HEK293T (cell line): ENCODE data around the gene UBE2L3.

Experiments used
- CTCF ChIA-PET: fragments of 350-600 bp; formaldehyde crosslinking; extraction: SDS; loops from one replicate; lab custom pipeline; 2021; ENCODE audit warnings: antibody characterized with exemption, inconsistent platforms; lab: Yijun Ruan, JAX
- POLR2A ChIA-PET: fragments of 350-600 bp; formaldehyde crosslinking; extraction: SDS; loops from one replicate; lab custom pipeline; 2020; ENCODE audit warnings: antibody characterized with exemption, inconsistent platforms; lab: Yijun Ruan, JAX
- DNase-seq: peaks from one replicate; pipeline ENCODE4 v3.0.0; 2012; ENCODE audit warnings: mixed read lengths; ENCODE audit errors: extremely low spot score
- ARNT ChIP-seq: fragments of 450-650 bp; IDR thresholded peaks from 2 replicates; pipeline ENCODE4 v1.6.1; 2017; ENCODE audit warnings: mild to moderate bottlenecking
- BHLHE40 ChIP-seq: fragments of 450-650 bp; IDR thresholded peaks from 2 replicates; pipeline ENCODE4 v1.6.1; 2016; ENCODE audit warnings: mild to moderate bottlenecking, moderate library complexity, borderline replicate concordance
- CTBP1 ChIP-seq: fragments of 450-650 bp; IDR thresholded peaks from 2 replicates; pipeline ENCODE4 v1.6.1; 2016; ENCODE audit warnings: borderline replicate concordance
- ELF4 ChIP-seq: fragments of 450-650 bp; IDR thresholded peaks from 2 replicates; pipeline ENCODE4 v1.6.1; 2017; ENCODE audit warnings: antibody characterized with exemption
- FOXA1 ChIP-seq: fragments of 450-650 bp; IDR thresholded peaks from 2 replicates; pipeline ENCODE4 v1.6.1; 2016; ENCODE audit warnings: mild to moderate bottlenecking
- FOXK2 ChIP-seq: fragments of 450-650 bp; IDR thresholded peaks from 2 replicates; pipeline ENCODE4 v1.6.1; 2016; ENCODE audit warnings: mild to moderate bottlenecking
- FOXM1 ChIP-seq: fragments of 450-650 bp; IDR thresholded peaks from 2 replicates; pipeline ENCODE4 v1.6.1; 2017; ENCODE audit warnings: mild to moderate bottlenecking, borderline replicate concordance
- HDGF ChIP-seq: fragments of 450-650 bp; IDR thresholded peaks from 2 replicates; pipeline ENCODE4 v1.6.1; 2017; ENCODE audit warnings: antibody characterized with exemption, borderline replicate concordance
- L3MBTL2 ChIP-seq: fragments of 450-650 bp; conservative IDR thresholded peaks from 2 replicates; pipeline ENCODE4 v1.6.1; 2016; ENCODE audit warnings: mild to moderate bottlenecking
- LEF1 ChIP-seq: fragments of 450-650 bp; IDR thresholded peaks from 2 replicates; pipeline ENCODE4 v1.6.1; 2017; ENCODE audit warnings: mild to moderate bottlenecking, borderline replicate concordance
- NFRKB ChIP-seq: fragments of 450-650 bp; IDR thresholded peaks from 2 replicates; pipeline ENCODE4 v1.6.1; 2016; ENCODE audit warnings: mild to moderate bottlenecking, moderate library complexity
- SP1 ChIP-seq: fragments of 450-650 bp; IDR thresholded peaks from 2 replicates; pipeline ENCODE4 v1.6.1; 2017
- SUZ12 ChIP-seq: fragments of 450-650 bp; IDR thresholded peaks from 2 replicates; pipeline ENCODE4 v1.6.1; 2016; ENCODE audit warnings: mild to moderate bottlenecking
- TARDBP ChIP-seq: fragments of 450-650 bp; IDR thresholded peaks from 2 replicates; pipeline ENCODE4 v1.6.1; 2016
- ZNF384 ChIP-seq: fragments of 450-650 bp; IDR thresholded peaks from 2 replicates; pipeline ENCODE4 v1.6.1; 2016
- TF ChIP-seq, protein P1 (sequence below): fragments of 450-650 bp; IDR thresholded peaks from 2 replicates; pipeline ENCODE4 v1.6.1; 2016

UBE2L3 gene

DNA sequence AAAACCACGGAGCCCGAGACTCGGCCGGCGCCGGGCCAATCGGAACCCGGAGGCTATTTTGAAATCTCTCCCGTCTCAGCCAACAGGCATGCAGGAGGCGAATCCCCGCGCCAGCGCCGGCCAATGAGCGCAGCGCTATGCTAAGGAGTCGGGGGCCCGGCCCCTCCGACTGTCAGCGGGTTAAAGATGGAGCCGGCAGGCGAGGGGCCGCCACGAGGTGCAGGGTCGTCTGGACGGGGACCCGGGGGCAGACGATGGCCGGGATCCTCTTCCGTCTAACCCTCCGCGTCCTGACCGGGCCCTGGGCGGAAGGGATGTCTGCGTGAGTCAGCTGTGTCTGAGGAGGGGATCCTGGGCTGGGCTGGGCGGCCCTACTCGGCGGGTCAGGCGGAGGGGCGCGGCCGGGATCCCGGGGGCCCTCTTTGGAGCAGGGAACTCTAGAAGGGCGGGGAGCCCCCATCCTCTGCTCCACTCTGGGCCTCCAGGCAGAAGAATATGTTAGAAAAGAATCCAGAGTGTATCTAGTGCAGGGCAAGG lies 84.6 kb downstream of the UBE2L3 start:
- TF ChIP-seq FOXM1 (peak; percentile 89), L3MBTL2 (peak; percentile 98), SP1 (no peak)
- ChIA-PET POLR2A (interaction anchor here (0.7 to 3.8 kb wide), 6 partner anchors 10 to 23 kb away, joined by 3 to 27 read pairs (median 4); partner anchors contain the start of genes PPIL2, SDF2L1 and YDJC), CTCF (interaction anchor here (0.9 to 1.0 kb wide), 2 partner anchors 9 to 46 kb away, joined by 3 to 7 read pairs; partner anchors contain the start of gene SDF2L1)
- DNase-seq: peak; percentile 93

DNA sequence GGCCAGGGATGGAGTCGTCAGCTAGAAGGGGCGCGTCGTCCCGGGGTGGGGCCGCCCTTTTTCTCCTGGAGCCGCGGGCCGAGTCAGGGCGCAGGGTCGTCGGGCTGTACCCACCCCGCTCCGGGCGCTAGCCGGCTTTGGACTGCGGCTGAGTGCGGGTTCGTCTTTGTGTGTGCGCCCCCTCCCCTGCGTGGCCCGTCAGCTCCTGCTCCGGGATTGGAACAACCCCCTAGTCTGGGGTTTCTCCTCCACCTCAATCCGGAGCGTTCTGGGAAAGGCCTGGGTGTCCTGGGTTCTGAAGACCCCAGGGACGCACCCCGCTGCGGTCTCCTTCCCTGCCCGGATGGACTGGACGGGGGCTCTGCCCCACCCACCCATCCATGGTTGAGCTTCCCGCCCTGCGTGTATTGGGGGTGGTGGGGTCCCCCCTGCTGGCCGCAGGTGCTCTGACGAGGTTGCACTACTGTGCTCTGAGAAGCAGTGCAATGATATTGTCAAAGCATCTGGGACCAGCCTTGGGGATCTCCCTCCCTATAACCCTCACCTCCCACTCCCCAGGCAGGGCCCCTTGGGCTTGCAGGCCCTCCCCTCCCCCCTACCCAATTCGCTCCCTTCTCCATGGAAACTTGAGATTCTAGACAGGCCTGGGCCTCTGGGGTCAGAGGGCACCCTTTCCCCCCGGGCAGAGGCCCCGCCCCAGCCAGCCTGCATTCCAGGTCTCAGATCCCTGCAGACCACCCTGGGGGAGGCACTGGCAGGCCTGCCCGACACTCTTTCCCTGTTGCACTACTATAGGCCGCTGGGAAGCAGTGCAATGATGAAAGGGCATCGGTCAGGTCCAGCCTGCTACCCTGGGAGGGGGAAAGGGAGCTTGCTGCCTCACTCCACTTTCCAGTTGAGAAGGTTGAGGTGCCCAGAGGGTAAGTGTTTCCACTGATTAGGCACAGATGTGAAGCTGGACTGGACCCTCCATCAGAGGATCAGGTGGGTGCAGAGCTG lies 85.3 kb downstream of the UBE2L3 start:
- ChIA-PET CTCF (interaction anchor here (0.9 to 1.9 kb wide), 2 partner anchors 10 to 11 kb away, joined by 7 to 10 read pairs; partner anchors contain the start of gene SDF2L1), POLR2A (interaction anchor here (0.8 to 3.8 kb wide), 4 partner anchors 11 to 23 kb away, joined by 3 to 27 read pairs (median 11); partner anchors contain the start of genes PPIL2, SDF2L1 and YDJC)
- TF ChIP-seq FOXM1 (no peak), LEF1 (peak; percentile 56; the same call in 1 of the 2 replicates)
- no peak for DNase-seq

DNA sequence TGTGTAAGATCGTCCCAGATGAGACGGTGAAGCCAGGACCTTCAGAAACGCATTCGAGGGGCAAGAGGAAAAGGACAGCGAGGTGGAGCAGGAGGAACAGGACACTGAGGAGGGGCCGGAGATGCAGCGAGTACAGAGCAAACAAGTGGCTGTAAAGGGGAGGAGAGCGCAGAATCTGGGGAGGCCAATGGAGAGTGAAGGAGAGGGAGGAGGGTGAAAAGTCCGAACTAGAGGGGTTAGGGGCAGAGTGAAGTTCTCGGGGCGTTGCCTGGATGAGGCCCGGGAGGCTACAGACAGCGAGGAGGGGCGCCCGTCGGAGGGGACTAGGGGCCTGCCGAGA lies 89.5 kb downstream of the UBE2L3 start:
- ChIA-PET CTCF (interaction anchor here (1.4 to 2.6 kb wide), 2 partner anchors 10 to 14 kb away, joined by 4 to 11 read pairs; no protein-coding TSS in a partner anchor), POLR2A (interaction anchor here (1.0 kb wide), 1 partner anchor 16 kb away, joined by 3 read pairs; no protein-coding TSS in a partner anchor)
- no peak for TF ChIP-seq LEF1
- no peak for DNase-seq

DNA sequence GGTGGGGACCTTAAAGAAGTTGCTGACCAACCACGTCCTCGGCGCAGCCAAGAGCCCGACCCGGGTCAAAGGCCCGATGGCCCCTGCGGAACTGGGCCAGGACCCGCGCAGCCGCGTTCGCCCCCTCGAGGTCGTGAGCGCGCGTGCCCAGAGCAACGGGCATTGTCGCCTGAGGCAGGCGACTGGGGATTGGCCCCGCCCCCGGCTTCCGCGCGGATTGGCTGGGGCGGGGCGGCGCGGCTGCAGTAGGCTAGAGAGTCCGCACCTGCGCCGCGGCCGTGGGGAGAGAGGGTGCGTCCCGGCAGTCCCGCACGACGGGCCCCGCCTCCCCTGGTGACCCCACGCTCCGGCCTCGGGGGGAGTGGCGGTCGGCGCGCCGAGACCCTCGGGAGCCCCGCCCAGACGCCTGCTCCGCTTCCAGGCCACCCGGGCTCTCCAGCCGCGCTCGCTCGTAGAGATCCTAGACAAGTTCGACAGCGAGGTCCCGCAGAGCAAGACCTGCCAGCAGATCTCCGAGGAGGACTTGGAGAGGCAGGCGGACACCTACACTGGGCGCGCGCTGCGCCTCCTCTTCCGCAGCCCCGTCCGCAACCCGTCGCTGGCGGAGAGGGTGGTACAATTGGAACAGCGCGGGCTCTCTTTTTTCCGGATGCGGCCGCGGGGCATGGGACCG lies 90.0 kb downstream of the UBE2L3 start:
- POLR2A ChIA-PET: interaction anchor here (0.6 to 1.2 kb wide), 3 partner anchors 12 to 83 kb away, joined by 3 read pairs; no protein-coding TSS in a partner anchor
- peak; percentile 87 for DNase-seq
- CTCF ChIA-PET: interaction anchor here (0.8 to 2.6 kb wide), 4 partner anchors 11 to 16 kb away, joined by 3 to 11 read pairs (median 4); no protein-coding TSS in a partner anchor
- TF ChIP-seq, protein P1, sequence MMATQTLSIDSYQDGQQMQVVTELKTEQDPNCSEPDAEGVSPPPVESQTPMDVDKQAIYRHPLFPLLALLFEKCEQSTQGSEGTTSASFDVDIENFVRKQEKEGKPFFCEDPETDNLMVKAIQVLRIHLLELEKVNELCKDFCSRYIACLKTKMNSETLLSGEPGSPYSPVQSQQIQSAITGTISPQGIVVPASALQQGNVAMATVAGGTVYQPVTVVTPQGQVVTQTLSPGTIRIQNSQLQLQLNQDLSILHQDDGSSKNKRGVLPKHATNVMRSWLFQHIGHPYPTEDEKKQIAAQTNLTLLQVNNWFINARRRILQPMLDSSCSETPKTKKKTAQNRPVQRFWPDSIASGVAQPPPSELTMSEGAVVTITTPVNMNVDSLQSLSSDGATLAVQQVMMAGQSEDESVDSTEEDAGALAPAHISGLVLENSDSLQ: no peak
- TF ChIP-seq TARDBP (peak; percentile 59; the same call in 1 of the 2 replicates), L3MBTL2 (peak; percentile 55), FOXA1 (no peak), FOXK2 (no peak)

DNA sequence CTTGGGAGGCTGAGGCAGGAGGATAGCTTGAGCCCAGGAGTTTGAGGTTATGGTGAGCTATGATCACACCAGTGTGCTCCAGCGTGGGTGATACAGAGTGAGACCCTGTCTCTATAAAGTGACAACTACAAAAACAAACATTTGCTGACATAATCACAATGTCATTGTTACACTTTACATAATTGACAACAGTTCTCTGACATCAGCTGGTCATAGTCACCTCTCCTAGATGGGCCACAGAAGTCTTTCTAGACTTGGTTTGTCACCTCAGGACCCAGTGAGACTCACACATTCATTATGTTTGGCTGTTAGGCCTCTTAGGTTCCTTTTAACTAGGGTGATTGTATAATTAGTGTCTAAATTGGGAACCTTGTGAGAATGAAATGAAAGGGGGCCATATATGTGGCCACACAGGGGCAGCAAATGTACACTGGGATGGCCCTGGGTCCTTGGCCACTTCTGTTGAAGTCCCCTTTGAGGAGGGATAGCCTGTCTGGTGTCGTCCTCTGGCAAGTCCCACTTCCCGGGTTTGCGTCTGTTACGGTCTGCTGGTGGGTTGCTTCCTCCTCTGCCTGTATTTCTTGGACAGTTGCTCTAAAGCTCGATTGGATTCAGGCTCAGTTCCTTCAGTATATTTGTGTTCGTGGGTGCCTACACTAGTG lies 92.5 kb downstream of the UBE2L3 start:
- ChIA-PET CTCF (no interaction called here), POLR2A (no interaction called here)
- DNase-seq: no peak
- TF ChIP-seq ARNT (no peak), LEF1 (no peak), FOXK2 (no peak)

DNA sequence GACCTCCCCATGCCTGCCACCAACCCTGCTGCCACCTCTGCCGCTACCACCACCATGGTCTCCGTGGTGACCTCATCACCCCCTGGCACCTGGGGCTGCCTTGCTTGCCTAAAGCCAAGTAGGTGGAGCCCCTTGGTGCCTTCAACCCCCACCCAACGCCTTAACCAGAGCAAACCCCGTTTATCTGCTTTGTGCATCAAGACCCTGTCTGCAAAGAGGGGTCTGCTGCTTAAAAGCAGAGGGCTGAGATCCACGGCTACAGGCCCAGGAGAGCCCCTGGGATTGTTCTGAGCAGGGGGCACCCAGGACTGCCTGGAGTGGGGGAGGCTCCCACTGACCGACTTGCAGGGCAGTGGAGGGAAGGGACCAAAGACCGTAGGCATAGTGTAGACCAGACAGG lies 93.4 kb downstream of the UBE2L3 start:
- no peak for DNase-seq
- TF ChIP-seq ELF4 (no peak), LEF1 (no peak), SUZ12 (no peak), NFRKB (no peak), ARNT (no peak), HDGF (no peak), FOXA1 (no peak), ZNF384 (no peak), CTBP1 (no peak), L3MBTL2 (no peak), SP1 (no peak), FOXK2 (no peak), BHLHE40 (no peak), FOXM1 (no peak)
- TF ChIP-seq, protein P1: no peak
- CTCF ChIA-PET: no interaction called here
- POLR2A ChIA-PET: no interaction called here

DNA sequence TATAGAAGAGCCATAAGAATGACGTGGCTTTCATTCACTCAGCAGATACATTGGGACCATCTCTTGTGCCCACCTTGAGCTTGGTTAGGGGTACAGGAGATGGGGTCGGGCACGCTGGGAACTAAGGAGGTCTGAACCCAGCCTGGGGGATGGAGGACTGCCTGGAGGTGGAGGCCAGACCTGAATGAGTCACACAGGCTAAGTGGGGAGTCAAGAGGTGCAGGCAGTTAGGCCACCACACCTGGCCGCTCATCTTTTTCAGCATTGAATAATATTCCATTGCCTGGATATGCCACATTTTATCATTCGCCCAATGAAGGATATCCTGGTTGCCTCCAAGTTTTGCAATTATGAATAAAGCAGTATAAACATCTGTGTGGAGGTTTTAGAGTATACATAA lies 94.5 kb downstream of the UBE2L3 start:
- DNase-seq: no peak
- ChIA-PET CTCF (no interaction called here), POLR2A (no interaction called here)
- no peak for TF ChIP-seq LEF1
- no peak for TF ChIP-seq BHLHE40
- no peak for TF ChIP-seq ARNT
- TF ChIP-seq FOXA1: no peak
- TF ChIP-seq, protein P1: no peak
- TF ChIP-seq HDGF: no peak
- TF ChIP-seq ZNF384: no peak
- TF ChIP-seq TARDBP: no peak
- TF ChIP-seq ELF4: no peak
- TF ChIP-seq L3MBTL2: no peak
- TF ChIP-seq SP1: no peak
- no peak for TF ChIP-seq FOXK2
- no peak for TF ChIP-seq NFRKB
- TF ChIP-seq SUZ12: no peak
